A549 (cell line): ENCODE results near the gene LDLRAD4.

Experiments
- CTCF ChIP-seq: fragments of >200 bp; sonication (Bioruptor Twin); formaldehyde crosslinking; IDR thresholded peaks from 3 replicates; pipeline ENCODE4 v1.5.1; 2016
- NPAS2 ChIP-seq: fragments of 250-450 bp; sonication (Bioruptor Pico); IDR thresholded peaks from 2 replicates; pipeline ENCODE4 v1.8.0; 2022; ENCODE audit warnings: mild to moderate bottlenecking, moderate library complexity, borderline replicate concordance
- POLR2A ChIP-seq: IDR thresholded peaks from 2 replicates; pipeline ENCODE4 v1.6.1; 2012; ENCODE audit warnings: mild to moderate bottlenecking, low read length
- POLR2AphosphoS2 ChIP-seq: conservative IDR thresholded peaks from 2 replicates; pipeline ENCODE4 v1.6.1; 2012; ENCODE audit warnings: low read length, improper control_type of control experiment, inconsistent platforms
- RAD21 ChIP-seq, 2 experiments: fragments of >200 bp in 1 of 2; sonication (Bioruptor Twin) in 1 of 2; formaldehyde crosslinking in 1 of 2; IDR thresholded peaks in 1 of 2; conservative IDR thresholded peaks in 1 of 2; 2 replicates in 1 of 2; 3 replicates in 1 of 2; pipeline ENCODE4 v1.6.1; 2012 to 2018; ENCODE audit warnings: inconsistent platforms in 1 of 2
- RFX5 ChIP-seq: fragments of 450-650 bp; IDR thresholded peaks from 2 replicates; pipeline ENCODE4 v1.7.1; 2014; ENCODE audit warnings: antibody characterized with exemption, mild to moderate bottlenecking, moderate library complexity

DNA sequence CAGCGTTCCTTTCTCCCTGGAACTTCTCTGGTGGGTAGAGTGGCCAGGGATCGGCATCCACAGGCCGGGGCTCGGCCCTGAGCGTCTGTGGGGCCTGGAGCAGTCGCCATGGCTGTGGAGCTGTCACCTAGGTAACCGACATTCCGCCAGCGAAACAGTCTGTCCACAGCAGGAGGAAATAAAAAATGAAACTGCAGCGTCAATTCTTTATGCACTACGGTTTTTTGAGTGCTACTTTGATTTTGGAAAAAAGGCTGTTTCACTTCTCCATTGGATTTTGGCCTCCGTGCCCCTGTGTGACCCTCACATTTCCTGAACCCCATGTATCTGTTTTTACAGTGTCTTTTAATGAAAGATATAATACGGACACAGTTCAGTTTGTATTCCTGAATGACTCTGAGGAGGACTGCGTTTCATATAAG is 163.4 kb downstream of the LDLRAD4 start:
- no peak for TF ChIP-seq NPAS2 (CRISPR knock-in tag)
- no peak for TF ChIP-seq RFX5
- TF ChIP-seq POLR2AphosphoS2, result no peak
- no peak for TF ChIP-seq RAD21 (conservative IDR thresholded peaks at IDR 0.05 in 1 of 2, IDR thresholded peaks at IDR 0.05 in 1 of 2)
- no peak for TF ChIP-seq POLR2A
- no peak for TF ChIP-seq CTCF
